Thyroid gland (tissue), 4 donors: ENCODE data around the gene RBM15B. TPM values are rescaled to one million over a fixed set of nuclear protein-coding genes. Genes with fewer than 3 reads are reported as not detected.

ENCODE experiments used
- DNase-seq, 2 donors: peaks; one replicate each; pipeline ENCODE4 v3.0.0-alpha.2; 2019
- H3K27ac ChIP-seq, 3 donors: fragments of 200-600 bp; sonication (generic); 1 replicate in 2 of 3; 2 replicates in 1 of 3; pipeline ENCODE4 v1.5.1; 2016 to 2019; ENCODE audit warnings: mild to moderate bottlenecking in 1 of 3, moderate library complexity in 1 of 3
- H3K27me3 ChIP-seq: fragments of 200-600 bp; sonication (generic); one replicate; pipeline ENCODE4 v1.5.1; 2019
- H3K36me3 ChIP-seq, 2 donors: fragments of 200-600 bp; sonication (generic); one replicate each; pipeline ENCODE4 v1.5.1; 2016 to 2019
- H3K4me1 ChIP-seq, 2 donors: fragments of 200-600 bp; sonication (generic); one replicate each; pipeline ENCODE4 v1.5.1; 2017 to 2019
- H3K4me3 ChIP-seq, 3 donors: fragments of 200-600 bp; sonication (generic); replicated peaks in 1 of 3; 1 replicate in 2 of 3; 2 replicates in 1 of 3; pipeline ENCODE4 v1.5.1; 2016; ENCODE audit warnings: mild to moderate bottlenecking in 1 of 3
- H3K9me3 ChIP-seq: fragments of 200-600 bp; sonication (generic); one replicate; pipeline ENCODE4 v1.5.1; 2017
- POLR2A ChIP-seq, 2 donors: fragments of 450-650 bp; IDR thresholded peaks; one replicate each; pipeline ENCODE4 v1.6.1; 2017; ENCODE audit warnings: antibody characterized with exemption in 2 of 2, mild to moderate bottlenecking in 2 of 2, moderate library complexity in 1 of 2
- WGBS, 2 donors: methylation state at CpG; one replicate each; pipeline ENCODE4 v1.1.5; 2017; 5-methylcytosine and 5-hydroxymethylcytosine counted together
- intact Hi-C: fragments of 100-400 bp; cut with DNase I; formaldehyde crosslinking; loops from one replicate; pipeline ENCODE4 v1.15.1; 2023
- total RNA-seq, 4 donors: library from RNA; depleted of rRNA; stranded (reverse); fragments of >200 nt; gene quantifications; one replicate each; pipeline ENCODE4 v1.2.3, GENCODE V29; 2016
- TF ChIP-seq, protein P1 (sequence below), 6 experiments: fragments of 200-600 bp in 3 of 6; fragments of 450-650 bp in 3 of 6; sonication (generic) in 3 of 6; IDR thresholded peaks; one replicate each; pipeline ENCODE4 v1.5.1; 2016 to 2019; ENCODE audit warnings: antibody characterized with exemption in 6 of 6, mild to moderate bottlenecking in 2 of 6, inconsistent platforms in 1 of 6, moderate library complexity in 1 of 6

RBM15B gene
- total RNA-seq, 4 donors from 2014 or later = 29.4 to 50.0 (median 38.9) TPM

DNA sequence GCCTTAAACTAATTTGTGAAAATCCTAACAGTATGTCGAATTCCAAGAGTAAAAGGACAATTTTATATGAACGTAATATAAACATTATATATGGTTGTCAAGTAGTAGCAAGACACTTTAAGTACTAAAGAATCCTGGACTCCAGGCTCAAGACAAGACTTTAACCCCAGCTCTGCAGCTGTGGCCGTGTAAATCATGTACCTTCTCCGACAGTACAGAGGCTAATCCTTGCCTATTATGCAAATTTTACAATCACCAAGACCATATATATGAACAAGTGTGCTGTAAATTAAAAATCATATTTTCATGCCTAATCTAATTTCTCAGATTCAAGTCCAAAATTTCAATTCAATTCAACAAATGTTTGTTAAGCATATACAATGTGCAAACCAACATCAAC is 35.8 kb downstream of the RBM15B start:
- Histone ChIP-seq H3K4me3 (no peak overlapping the region), H3K9me3 (no peaks in the 10 kb centered on the region), H3K36me3 (peaks cover 21 to 38% of the 10 kb centered on the region in 2 donors), H3K27me3 (no peaks in the 10 kb centered on the region), H3K4me1 (no peaks in the 10 kb centered on the region), H3K27ac (no peak overlapping the region)
- intact Hi-C loops = no loop called here
- DNase-seq = no peak
- TF ChIP-seq, protein P1, sequence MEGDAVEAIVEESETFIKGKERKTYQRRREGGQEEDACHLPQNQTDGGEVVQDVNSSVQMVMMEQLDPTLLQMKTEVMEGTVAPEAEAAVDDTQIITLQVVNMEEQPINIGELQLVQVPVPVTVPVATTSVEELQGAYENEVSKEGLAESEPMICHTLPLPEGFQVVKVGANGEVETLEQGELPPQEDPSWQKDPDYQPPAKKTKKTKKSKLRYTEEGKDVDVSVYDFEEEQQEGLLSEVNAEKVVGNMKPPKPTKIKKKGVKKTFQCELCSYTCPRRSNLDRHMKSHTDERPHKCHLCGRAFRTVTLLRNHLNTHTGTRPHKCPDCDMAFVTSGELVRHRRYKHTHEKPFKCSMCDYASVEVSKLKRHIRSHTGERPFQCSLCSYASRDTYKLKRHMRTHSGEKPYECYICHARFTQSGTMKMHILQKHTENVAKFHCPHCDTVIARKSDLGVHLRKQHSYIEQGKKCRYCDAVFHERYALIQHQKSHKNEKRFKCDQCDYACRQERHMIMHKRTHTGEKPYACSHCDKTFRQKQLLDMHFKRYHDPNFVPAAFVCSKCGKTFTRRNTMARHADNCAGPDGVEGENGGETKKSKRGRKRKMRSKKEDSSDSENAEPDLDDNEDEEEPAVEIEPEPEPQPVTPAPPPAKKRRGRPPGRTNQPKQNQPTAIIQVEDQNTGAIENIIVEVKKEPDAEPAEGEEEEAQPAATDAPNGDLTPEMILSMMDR (IDR thresholded peaks at IDR 0.05) = no peak
- no peak for TF ChIP-seq POLR2A (IDR thresholded peaks at IDR 0.05)
- WGBS, 2 donors = 95 to 96% methylated on average over 4 of the region's 4 CpGs

- H3K4me1 ChIP-seq = no peaks in the 10 kb centered on the region
- no peak for TF ChIP-seq POLR2A (IDR thresholded peaks at IDR 0.05)
- TF ChIP-seq, protein P1 (IDR thresholded peaks at IDR 0.05) = no peak
- H3K36me3 ChIP-seq = peaks cover 21 to 43% of the 10 kb centered on the region in 2 donors
- H3K4me3 ChIP-seq = no peak overlapping the region
- no peak for DNase-seq
- 79 to 84% methylated on average over 3 of the region's 3 CpGs for WGBS, 2 donors
- no peak overlapping the region for H3K27ac ChIP-seq
- intact Hi-C loops = no loop called here
- H3K9me3 ChIP-seq = no peaks in the 10 kb centered on the region
- H3K27me3 ChIP-seq = no peaks in the 10 kb centered on the region
These were observed 38.1 kb downstream of the RBM15B start for GRCh38 chr3:51429138-51429537.

DNA sequence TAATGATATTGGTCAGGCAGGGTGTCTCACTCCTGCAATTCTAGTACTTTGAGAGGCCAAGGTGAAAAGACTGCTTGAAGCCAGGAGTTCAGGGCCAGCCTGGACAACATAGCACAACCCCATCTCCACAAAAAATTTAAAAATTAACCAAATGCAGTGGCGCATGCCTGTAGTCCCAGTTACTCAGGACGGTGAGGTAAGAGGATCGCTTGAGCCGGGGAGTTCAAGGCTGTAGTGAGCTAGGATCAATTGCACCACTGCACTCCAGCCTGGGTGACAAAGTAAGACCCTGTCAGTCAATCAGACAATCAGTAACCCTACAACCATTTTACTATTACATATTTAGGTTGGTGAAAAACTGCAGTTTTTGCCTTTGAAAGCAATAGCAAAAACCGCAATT is 43.0 kb downstream of the RBM15B start:
- Histone ChIP-seq H3K4me1 (no peaks in the 10 kb centered on the region), H3K9me3 (no peaks in the 10 kb centered on the region), H3K27me3 (no peaks in the 10 kb centered on the region), H3K36me3 (peaks cover 7 to 19% of the 10 kb centered on the region in 2 donors), H3K4me3 (no peak overlapping the region), H3K27ac (no peak overlapping the region)
- TF ChIP-seq POLR2A (IDR thresholded peaks at IDR 0.05) = no peak
- TF ChIP-seq, protein P1 (IDR thresholded peaks at IDR 0.05) = no peak
- no peak for DNase-seq
- intact Hi-C loops = no loop called here
- WGBS, 2 donors = 95 to 100% methylated on average over 5 of the region's 5 CpGs

GRCh38 chr3:51434746-51435327 is 43.8 kb downstream of the RBM15B start:
- no peaks in the 10 kb centered on the region for H3K9me3 ChIP-seq
- H3K27ac ChIP-seq = no peak overlapping the region
- intact Hi-C loops = no loop called here
- no peaks in the 10 kb centered on the region for H3K27me3 ChIP-seq
- H3K4me1 ChIP-seq = no peaks in the 10 kb centered on the region
- peak; percentile 38 to 41 for DNase-seq
- H3K4me3 ChIP-seq = no peak overlapping the region
- TF ChIP-seq, protein P1 (IDR thresholded peaks at IDR 0.05) = peak in 5 of 6 experiments; percentile 18 to 74 (median 53)
- no peak for TF ChIP-seq POLR2A (IDR thresholded peaks at IDR 0.05)
- peaks cover 2 to 16% of the 10 kb centered on the region in 2 donors for H3K36me3 ChIP-seq

DNA sequence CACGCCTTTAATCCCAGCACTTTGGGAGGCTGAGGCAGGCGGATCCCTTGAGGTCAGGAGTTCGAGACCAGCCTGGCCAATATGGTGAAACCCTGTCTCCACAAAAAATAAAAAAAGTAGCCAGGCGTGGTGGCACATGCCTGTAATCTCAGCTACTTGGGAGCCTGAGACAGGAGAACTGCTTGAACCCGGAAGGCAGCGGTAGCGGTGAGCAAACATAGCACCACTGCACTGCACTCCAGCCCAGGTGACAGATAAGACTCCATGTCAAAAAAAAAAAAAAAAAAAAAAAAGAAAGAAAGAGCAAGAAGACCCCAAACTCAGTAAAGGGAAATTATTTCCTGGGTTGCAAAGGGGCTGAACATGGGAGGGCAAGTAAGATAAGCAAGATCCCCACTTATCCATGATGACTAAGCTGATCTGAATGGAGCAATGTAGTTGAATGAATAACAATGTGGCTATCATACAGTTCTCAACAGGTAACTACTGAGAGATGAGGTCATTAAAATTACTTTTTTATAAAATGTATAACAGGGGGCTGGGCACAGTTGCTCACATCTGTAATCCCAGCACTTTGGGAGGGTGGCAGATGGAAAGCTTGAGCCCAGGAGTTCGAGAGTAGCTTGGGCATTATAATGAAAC is 46.0 kb downstream of the RBM15B start:
- peaks cover 19 to 22% of the 10 kb centered on the region in 2 donors for H3K36me3 ChIP-seq

More for the DNA sequence above, 46.0 kb downstream of the RBM15B start:
- intact Hi-C loops = no loop called here
- Histone ChIP-seq H3K27me3 (no peaks in the 10 kb centered on the region), H3K4me3 (no peak overlapping the region), H3K27ac (no peak overlapping the region), H3K9me3 (no peaks in the 10 kb centered on the region), H3K4me1 (no peaks in the 10 kb centered on the region)
- DNase-seq = no peak
- TF ChIP-seq, protein P1 (IDR thresholded peaks at IDR 0.05) = no peak
- TF ChIP-seq POLR2A (IDR thresholded peaks at IDR 0.05) = no peak
- 92 to 98% methylated on average over 8 of the region's 8 CpGs for WGBS, 2 donors
